DOHH2 (cell line): ENCODE data around the gene ZNF74.

Source experiments
- CTCF ChIP-seq: fragments of 200-600 bp; sonication (generic); IDR thresholded peaks from one replicate; pipeline ENCODE4 v1.5.1; 2014; ENCODE audit warnings: antibody characterized with exemption, mild to moderate bottlenecking, low read depth, low read length; ENCODE audit not compliant: poor library complexity, severe bottlenecking
- EZH2phosphoT487 ChIP-seq: fragments of 200-600 bp; sonication (generic); IDR thresholded peaks from 2 replicates; pipeline ENCODE4 v1.6.1; 2017; ENCODE audit warnings: borderline replicate concordance, mild to moderate bottlenecking, antibody characterized with exemption, low read length, moderate library complexity, mixed read lengths

GRCh38 chr22:20386336-20386735 is 7.6 kb upstream of the ZNF74 start:
- TF ChIP-seq CTCF (no peak), EZH2phosphoT487 (no peak)
